ENCODE data around the gene RNPEPL1.

GRCh38 chr2:240624011-240624949, 56.0 kb downstream of the RNPEPL1 start:
- TF ChIP-seq POLR2AphosphoS5 (IDR thresholded peaks at IDR 0.05): no peak
- TF ChIP-seq, protein P1, sequence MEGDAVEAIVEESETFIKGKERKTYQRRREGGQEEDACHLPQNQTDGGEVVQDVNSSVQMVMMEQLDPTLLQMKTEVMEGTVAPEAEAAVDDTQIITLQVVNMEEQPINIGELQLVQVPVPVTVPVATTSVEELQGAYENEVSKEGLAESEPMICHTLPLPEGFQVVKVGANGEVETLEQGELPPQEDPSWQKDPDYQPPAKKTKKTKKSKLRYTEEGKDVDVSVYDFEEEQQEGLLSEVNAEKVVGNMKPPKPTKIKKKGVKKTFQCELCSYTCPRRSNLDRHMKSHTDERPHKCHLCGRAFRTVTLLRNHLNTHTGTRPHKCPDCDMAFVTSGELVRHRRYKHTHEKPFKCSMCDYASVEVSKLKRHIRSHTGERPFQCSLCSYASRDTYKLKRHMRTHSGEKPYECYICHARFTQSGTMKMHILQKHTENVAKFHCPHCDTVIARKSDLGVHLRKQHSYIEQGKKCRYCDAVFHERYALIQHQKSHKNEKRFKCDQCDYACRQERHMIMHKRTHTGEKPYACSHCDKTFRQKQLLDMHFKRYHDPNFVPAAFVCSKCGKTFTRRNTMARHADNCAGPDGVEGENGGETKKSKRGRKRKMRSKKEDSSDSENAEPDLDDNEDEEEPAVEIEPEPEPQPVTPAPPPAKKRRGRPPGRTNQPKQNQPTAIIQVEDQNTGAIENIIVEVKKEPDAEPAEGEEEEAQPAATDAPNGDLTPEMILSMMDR (IDR thresholded peaks at IDR 0.05): no peak
